Mucosa of gallbladder (tissue), 1 donor: ENCODE results near the gene MLLT3. TPM values are rescaled to one million over a fixed set of nuclear protein-coding genes. Genes with fewer than 3 reads are reported as not detected.

Experiments
- DNase-seq: peaks from one replicate; pipeline ENCODE4 v3.0.0-alpha.2; 2020; ENCODE audit warnings: low spot score
- total RNA-seq: library from RNA; stranded (reverse); gene quantifications from one replicate; pipeline ENCODE4 v1.2.1, GENCODE V29; 2021
- donor health status: DM: no; HTN: no; CAD: no.

MLLT3 gene
- total RNA-seq, 1 donor from 2014 or later = 29.1 TPM

- no peak for DNase-seq
These were observed 144.2 kb downstream of the MLLT3 start for GRCh38 chr9:20477940-20478620.

- DNase-seq = no peak
These were observed 145.3 kb downstream of the MLLT3 start for GRCh38 chr9:20476912-20477521.

GRCh38 chr9:20474496-20474895 is 147.8 kb downstream of the MLLT3 start:
- DNase-seq = no peak

- no peak for DNase-seq
These were observed 148.7 kb downstream of the MLLT3 start for GRCh38 chr9:20473515-20474013.

- DNase-seq = no peak
These were observed 149.8 kb downstream of the MLLT3 start for GRCh38 chr9:20472342-20473045.

GRCh38 chr9:20466328-20467008 is 155.8 kb downstream of the MLLT3 start:
- no peak for DNase-seq

GRCh38 chr9:20464242-20464641 is 158.1 kb downstream of the MLLT3 start:
- DNase-seq = no peak

GRCh38 chr9:20463823-20464222 is 158.5 kb downstream of the MLLT3 start:
- no peak for DNase-seq

GRCh38 chr9:20462410-20462809 is 159.9 kb downstream of the MLLT3 start:
- DNase-seq = no peak

- DNase-seq = no peak
These were observed 175.0 kb downstream of the MLLT3 start for GRCh38 chr9:20447291-20447690.

GRCh38 chr9:20446248-20446647 is 176.1 kb downstream of the MLLT3 start:
- no peak for DNase-seq

GRCh38 chr9:20442461-20443319 is 179.6 kb downstream of the MLLT3 start:
- no peak for DNase-seq

GRCh38 chr9:20441711-20442423 is 180.4 kb downstream of the MLLT3 start:
- no peak for DNase-seq

- DNase-seq = no peak
These were observed 181.1 kb downstream of the MLLT3 start for GRCh38 chr9:20441166-20441565.

- DNase-seq = no peak
These were observed 184.8 kb downstream of the MLLT3 start for GRCh38 chr9:20437476-20437875.

GRCh38 chr9:20436476-20437195 is 185.7 kb downstream of the MLLT3 start:
- no peak for DNase-seq

- DNase-seq = no peak
These were observed 193.3 kb downstream of the MLLT3 start for GRCh38 chr9:20428976-20429375.

- DNase-seq = no peak
These were observed 194.9 kb downstream of the MLLT3 start for GRCh38 chr9:20427359-20427758.

GRCh38 chr9:20426019-20426418 is 196.3 kb downstream of the MLLT3 start:
- no peak for DNase-seq

- DNase-seq = no peak
These were observed 202.8 kb downstream of the MLLT3 start for GRCh38 chr9:20419533-20419932.
